GM20000 (cell line): ENCODE data around the gene RAB11FIP5.
"Not testable (repeated sequence)": the region's sequence is repeated elsewhere in the genome, so short reads cannot be mapped to it uniquely, and the experiment has no call there.

Experiments used
- DNase-seq: peaks from one replicate; pipeline ENCODE4 v3.0.0; 2012; ENCODE audit warnings: low spot score
- TF ChIP-seq, protein P1 (sequence below): IDR thresholded peaks from 2 replicates; pipeline ENCODE4 v1.5.1; 2012; ENCODE audit warnings: mild to moderate bottlenecking, control low read depth; ENCODE audit errors: extremely low read depth, missing control alignments

The RAB11FIP5 gene

GRCh38 chr2:73133566-73134197, 20.9 kb upstream of the RAB11FIP5 start:
- TF ChIP-seq, protein P1, sequence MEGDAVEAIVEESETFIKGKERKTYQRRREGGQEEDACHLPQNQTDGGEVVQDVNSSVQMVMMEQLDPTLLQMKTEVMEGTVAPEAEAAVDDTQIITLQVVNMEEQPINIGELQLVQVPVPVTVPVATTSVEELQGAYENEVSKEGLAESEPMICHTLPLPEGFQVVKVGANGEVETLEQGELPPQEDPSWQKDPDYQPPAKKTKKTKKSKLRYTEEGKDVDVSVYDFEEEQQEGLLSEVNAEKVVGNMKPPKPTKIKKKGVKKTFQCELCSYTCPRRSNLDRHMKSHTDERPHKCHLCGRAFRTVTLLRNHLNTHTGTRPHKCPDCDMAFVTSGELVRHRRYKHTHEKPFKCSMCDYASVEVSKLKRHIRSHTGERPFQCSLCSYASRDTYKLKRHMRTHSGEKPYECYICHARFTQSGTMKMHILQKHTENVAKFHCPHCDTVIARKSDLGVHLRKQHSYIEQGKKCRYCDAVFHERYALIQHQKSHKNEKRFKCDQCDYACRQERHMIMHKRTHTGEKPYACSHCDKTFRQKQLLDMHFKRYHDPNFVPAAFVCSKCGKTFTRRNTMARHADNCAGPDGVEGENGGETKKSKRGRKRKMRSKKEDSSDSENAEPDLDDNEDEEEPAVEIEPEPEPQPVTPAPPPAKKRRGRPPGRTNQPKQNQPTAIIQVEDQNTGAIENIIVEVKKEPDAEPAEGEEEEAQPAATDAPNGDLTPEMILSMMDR = no peak
- DNase-seq = no peak

- TF ChIP-seq, protein P1 = no peak
- no peak for DNase-seq
Measured at GRCh38 chr2:73131807-73132206, 19.1 kb upstream of the RAB11FIP5 start.

DNA sequence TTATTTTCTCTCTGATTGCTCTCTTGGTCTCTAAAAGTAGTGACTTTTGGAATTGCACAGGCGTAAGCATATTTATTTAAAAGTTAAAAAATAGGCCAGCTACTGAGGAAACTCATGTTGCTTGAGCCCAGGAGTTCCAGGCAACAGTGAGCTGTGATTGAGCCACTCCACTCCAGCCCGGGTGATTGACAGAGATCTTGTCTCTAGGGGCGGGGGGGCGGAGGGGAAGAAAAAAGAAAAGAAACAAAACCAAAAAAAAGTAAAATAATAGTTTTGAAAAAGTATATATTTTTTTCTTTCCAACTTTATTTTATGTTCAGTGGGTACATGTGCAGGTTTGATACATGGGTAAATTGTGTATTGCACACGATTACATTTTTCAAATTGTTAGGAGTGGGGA, 18.0 kb upstream of the RAB11FIP5 start:
- TF ChIP-seq, protein P1 = no peak
- DNase-seq = no peak

DNA sequence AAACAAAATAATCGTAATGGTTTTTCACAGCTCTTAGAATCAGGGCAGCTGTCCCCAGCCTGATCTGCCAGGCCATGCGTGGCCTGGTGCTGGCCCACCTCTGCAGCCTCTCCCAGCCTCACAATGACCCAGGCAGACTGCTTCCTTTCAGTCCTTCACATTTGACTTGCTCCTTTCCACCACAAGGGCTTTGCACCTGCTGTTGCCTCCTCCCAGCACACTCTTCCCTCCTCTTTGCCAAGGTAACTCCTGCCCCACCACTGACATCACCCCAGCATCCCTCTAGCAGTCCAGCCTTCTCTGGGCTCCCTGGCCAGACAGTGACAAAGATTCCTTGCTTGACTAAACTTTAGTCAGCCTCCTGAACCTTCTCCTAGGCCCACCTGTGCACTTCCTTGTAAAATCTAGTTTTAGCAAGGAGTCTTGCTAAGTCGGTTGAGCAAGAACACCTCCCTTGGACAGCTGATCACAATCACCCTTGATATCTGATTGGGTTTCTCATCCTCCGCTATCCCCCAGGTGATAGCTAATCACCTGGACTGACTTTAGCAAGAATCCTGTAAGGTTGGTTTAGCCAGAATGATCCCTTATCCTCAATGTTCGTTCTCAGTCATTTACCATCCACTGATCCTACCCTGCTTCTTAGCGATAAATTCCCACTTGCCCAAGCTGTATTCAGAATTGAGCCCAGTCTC, 16.2 kb upstream of the RAB11FIP5 start:
- no peak for DNase-seq
- TF ChIP-seq, protein P1 = no peak

DNA sequence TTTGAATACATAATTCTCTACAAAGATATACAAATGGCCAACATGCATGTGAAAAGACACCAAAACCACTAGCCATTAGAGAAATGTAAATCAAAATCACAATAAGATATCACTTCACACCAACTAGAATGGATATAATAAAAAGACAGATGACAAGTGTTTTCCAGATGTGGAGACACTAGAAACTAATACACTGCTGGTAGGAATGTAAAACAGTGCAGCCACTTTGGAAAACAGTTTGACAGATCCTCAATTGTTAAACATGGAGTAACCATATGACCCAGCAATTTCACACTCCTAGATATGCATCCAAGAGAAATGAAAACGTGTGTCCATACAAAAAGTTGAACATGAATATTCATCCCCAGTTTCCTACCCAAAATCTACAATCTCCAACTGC, 9.8 kb upstream of the RAB11FIP5 start:
- no peak for DNase-seq
- TF ChIP-seq, protein P1 = no peak

DNA sequence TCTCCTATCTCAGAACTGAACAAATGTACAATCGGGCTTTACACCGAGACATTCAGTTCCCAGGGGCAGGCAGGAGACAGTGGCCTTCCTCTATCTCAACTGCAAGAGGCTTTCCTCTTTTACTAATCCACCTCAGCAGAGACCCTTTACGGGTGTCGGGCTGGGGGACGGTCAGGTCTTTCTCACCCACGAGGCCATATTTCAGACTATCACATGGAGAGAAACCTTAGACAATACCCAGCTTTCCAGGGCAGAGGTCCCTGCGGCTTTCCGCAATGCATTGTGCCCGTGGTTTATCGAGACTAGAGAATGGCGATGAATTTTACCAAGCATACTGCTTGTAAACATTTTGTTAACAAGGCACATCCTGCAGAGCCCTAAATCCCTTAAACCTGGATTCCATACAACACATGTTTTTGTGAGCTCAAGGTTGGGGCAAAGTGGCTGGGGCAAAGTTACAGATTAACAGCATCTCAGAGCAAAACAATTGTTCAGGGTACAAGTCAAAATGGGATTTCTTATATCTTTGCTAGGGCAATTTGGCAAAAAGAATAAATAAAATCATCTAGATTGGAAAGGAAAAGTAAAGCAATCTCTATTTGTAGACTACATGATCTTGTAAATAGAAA, 7.0 kb upstream of the RAB11FIP5 start:
- DNase-seq = not testable (repeated sequence)

GRCh38 chr2:73117441-73117840, 4.7 kb upstream of the RAB11FIP5 start:
- TF ChIP-seq, protein P1 = no peak
- no peak for DNase-seq
